ENCODE results near the gene CERCAM. TPM values are rescaled to one million over a fixed set of nuclear protein-coding genes. Genes with fewer than 3 reads are reported as not detected.

Gene CERCAM
- polyA plus RNA-seq (2011; rRNA removed) (16.5 and 16.6 TPM in 2 replicates), polyA plus RNA-seq (2017; fragmentation: RNase III; extraction: RNeasy Plus Mini Kit Qiagen cat#74134 plus additional on column Dnase treatment) (26.1 to 33.3 TPM (median 28.5 TPM) in 3 replicates), polyA minus RNA-seq (2011; rRNA and poly(A)+ RNA removed) (20.1 and 20.5 TPM in 2 replicates)
- polyA plus RNA-seq (2012; cell fraction: cytosol; rRNA removed): 40.4 and 54.7 TPM in 2 replicates
- polyA plus RNA-seq (2012; cell fraction: nucleus; rRNA removed): 77.9 and 93.5 TPM in 2 replicates

- Histone ChIP-seq H3K4me3 (peak within 1 kb of the TSS; percentile 80), H3K4me1 (peaks cover 17% of the 10 kb centered on the region; the same call in 2 of the 3 replicates), H3K9me3 (no peaks in the 10 kb centered on the region), H3K4me2 (peak within 1 kb of the TSS; percentile 97), H3K27ac (peak within 1 kb of the TSS; percentile 84 to 95)
- ATAC-seq (peak; percentile 85 to 87), FAIRE-seq (no peak), DNase-seq (ENCODE audit: low read depth in 1 of 2, low spot score in 1 of 2) (peak; percentile 49 to 72)
- 0 out of 2 replicates have a peak, but pooled peaks have one; percentile 17 for TF ChIP-seq MAX (IDR thresholded peaks at IDR 0.05)
- TF ChIP-seq POLR2AphosphoS2 (conservative IDR thresholded peaks at IDR 0.05; ENCODE audit: low read length): no peak
- no peak for TF ChIP-seq MAFK (IDR thresholded peaks at IDR 0.05; ENCODE audit: partially characterized antibody)
- TF ChIP-seq TFCP2L1 (CRISPR knock-in tag; IDR thresholded peaks at IDR 0.05): no peak
- TF ChIP-seq NFE2L2 (conservative IDR thresholded peaks at IDR 0.05; ENCODE audit: low read length): no peak
- TF ChIP-seq EP300 (IDR thresholded peaks at IDR 0.05): no peak
- peak; percentile 60 for TF ChIP-seq POLR2A (IDR thresholded peaks at IDR 0.05; ENCODE audit: low read length)
- no peak for TF ChIP-seq KDM1A (IDR thresholded peaks at IDR 0.05; ENCODE audit: low read depth)
- ChIA-PET CTCF (interaction anchor here (0.7 to 12.4 kb wide), 29 partner anchors 10 to 215 kb away, joined by 3 to 171 read pairs (median 4); partner anchors contain the start of genes ODF2 and URM1), POLR2A (interaction anchor here (0.6 to 2.5 kb wide), 11 partner anchors 10 to 496 kb away, joined by 3 to 18 read pairs (median 3); partner anchors contain the start of gene URM1)
- 4% methylated on average over 13 of the region's 59 CpGs for WGBS (ENCODE audit: missing lambda C conversion rate)
Measured at GRCh38 chr9:128420651-128421481, at the start of gene CERCAM. Gene CERCAM, plus strand, starts transcription at chr9:128420857. Its CDS starts 21 bp downstream, at chr9:128420878.

- no peak for FAIRE-seq
- no peaks in the 10 kb centered on the region for H3K9me3 ChIP-seq
- peak overlapping the region; percentile 83 for H3K4me3 ChIP-seq
- ChIA-PET CTCF (interaction anchor here (0.6 to 5.0 kb wide), 10 partner anchors 10 to 76 kb away, joined by 3 to 39 read pairs (median 5); partner anchors contain the start of gene CERCAM), POLR2A (interaction anchor here (0.6 to 2.3 kb wide), 10 partner anchors 10 to 200 kb away, joined by 3 to 34 read pairs (median 5); partner anchors contain the start of genes CERCAM, GOLGA2, SLC27A4 and SWI5)
- peak overlapping the region; percentile 89 to 90 for H3K27ac ChIP-seq
- peaks cover 19% of the 10 kb centered on the region; the same call in 2 of the 3 replicates for H3K4me1 ChIP-seq
- no peak for ATAC-seq
- 0% methylated on average over 10 of the region's 10 CpGs for WGBS (ENCODE audit: missing lambda C conversion rate)
- TF ChIP-seq HOXB13 (CRISPR knock-in tag; IDR thresholded peaks at IDR 0.05; ENCODE audit: low read depth): no peak
- TF ChIP-seq KDM5A (IDR thresholded peaks at IDR 0.05): peak; percentile 52; the same call in 1 of the 2 replicates
- no peak for DNase-seq (ENCODE audit: low read depth in 1 of 2, low spot score in 1 of 2)
- H3K4me2 ChIP-seq: peak overlapping the region; percentile 96
Measured at GRCh38 chr9:128371630-128372117, 49.0 kb upstream of the CERCAM start.

GRCh38 chr9:128372188-128372641 lies 48.4 kb upstream of the CERCAM start:
- CTCF ChIA-PET: interaction anchor here (0.6 to 5.0 kb wide), 5 partner anchors 10 to 76 kb away, joined by 3 to 39 read pairs (median 11); partner anchors contain the start of gene CERCAM
- ATAC-seq (no peak), DNase-seq (ENCODE audit: low read depth in 1 of 2, low spot score in 1 of 2) (no peak), FAIRE-seq (no peak)
- Histone ChIP-seq H3K4me1 (peaks cover 19% of the 10 kb centered on the region; the same call in 2 of the 3 replicates), H3K4me3 (peak overlapping the region; percentile 83), H3K9me3 (no peaks in the 10 kb centered on the region), H3K4me2 (peak overlapping the region; percentile 96), H3K27ac (peak overlapping the region; percentile 89 to 90; a peak in 5 of 6 replicates)
- 57% methylated on average over 4 of the region's 4 CpGs for WGBS (ENCODE audit: missing lambda C conversion rate)
- TF ChIP-seq FOSB (CRISPR knock-in tag; IDR thresholded peaks at IDR 0.05) (no peak), CHD2 (IDR thresholded peaks at IDR 0.05; ENCODE audit: low read length, partially characterized antibody) (no peak), EHMT2 (IDR thresholded peaks at IDR 0.05; ENCODE audit: low read depth) (no peak), CBX2 (IDR thresholded peaks at IDR 0.05; ENCODE audit: borderline replicate concordance, low read depth) (no peak), HOXB13 (CRISPR knock-in tag; IDR thresholded peaks at IDR 0.05; ENCODE audit: low read depth) (no peak), BHLHE40 (IDR thresholded peaks at IDR 0.05; ENCODE audit: low read depth, low read length) (no peak), EHF (CRISPR knock-in tag; IDR thresholded peaks at IDR 0.05) (no peak), KDM1A (IDR thresholded peaks at IDR 0.05; ENCODE audit: low read depth) (no peak), ELK1 (IDR thresholded peaks at IDR 0.05; ENCODE audit: low read depth, low read length) (no peak), RFX5 (IDR thresholded peaks at IDR 0.05) (no peak), CBX8 (IDR thresholded peaks at IDR 0.05) (no peak), CHD4 (IDR thresholded peaks at IDR 0.05; ENCODE audit: borderline replicate concordance) (no peak), E2F6 (IDR thresholded peaks at IDR 0.05; ENCODE audit: borderline replicate concordance, low read depth) (no peak), JUNB (IDR thresholded peaks at IDR 0.05) (no peak), EP300 (IDR thresholded peaks at IDR 0.05) (no peak), FOXS1 (CRISPR knock-in tag; IDR thresholded peaks at IDR 0.05) (no peak), RAD21 (conservative IDR thresholded peaks at IDR 0.05 in 1 of 2, IDR thresholded peaks at IDR 0.05 in 1 of 2) (no peak), JUN (IDR thresholded peaks at IDR 0.05) (no peak)
- POLR2A ChIA-PET: interaction anchor here (1.6 to 2.3 kb wide), 3 partner anchors 10 to 32 kb away, joined by 4 to 34 read pairs (median 5); partner anchors contain the start of gene SLC27A4
